GM11168 (cell line): ENCODE measurements around the gene AUTS2.

ENCODE experiments used
- in situ Hi-C: fragments of 300-500 bp; cut with MboI; formaldehyde crosslinking; loops from one replicate; pipeline ENCODE4 v1.12.0; 2022; ENCODE audit warnings: low sequenced_read_pairs; ENCODE audit not compliant: unreplicated experiment

Gene AUTS2

GRCh38 chr7:70178211-70178610 is 579.9 kb downstream of the AUTS2 start:
- in situ Hi-C loops = no loop called here

- in situ Hi-C loops = no loop called here
These were observed 580.5 kb downstream of the AUTS2 start for GRCh38 chr7:70178787-70179186.

- in situ Hi-C loops = no loop called here
These were observed 584.2 kb downstream of the AUTS2 start for GRCh38 chr7:70182521-70182920.

- in situ Hi-C loops = no loop called here
These were observed 585.0 kb downstream of the AUTS2 start for GRCh38 chr7:70183278-70183677.

- in situ Hi-C loops = no loop called here
These were observed 590.8 kb downstream of the AUTS2 start for GRCh38 chr7:70188901-70189650.

- in situ Hi-C loops = no loop called here
These were observed 591.5 kb downstream of the AUTS2 start for GRCh38 chr7:70189776-70190175.

- in situ Hi-C loops = no loop called here
These were observed 592.0 kb downstream of the AUTS2 start for GRCh38 chr7:70190281-70190680.

- in situ Hi-C loops = no loop called here
These were observed 595.2 kb downstream of the AUTS2 start for GRCh38 chr7:70193514-70193913.

GRCh38 chr7:70208236-70209063 is 610.2 kb downstream of the AUTS2 start:
- in situ Hi-C loops = no loop called here

GRCh38 chr7:70210200-70210935 is 612.1 kb downstream of the AUTS2 start:
- in situ Hi-C loops = no loop called here

- in situ Hi-C loops = no loop called here
These were observed 612.6 kb downstream of the AUTS2 start for GRCh38 chr7:70210936-70211310.

GRCh38 chr7:70212281-70212680 is 614.0 kb downstream of the AUTS2 start:
- in situ Hi-C loops = no loop called here

- in situ Hi-C loops = no loop called here
These were observed 615.8 kb downstream of the AUTS2 start for GRCh38 chr7:70214071-70214470.

- in situ Hi-C loops = no loop called here
These were observed 617.2 kb downstream of the AUTS2 start for GRCh38 chr7:70215491-70215890.

GRCh38 chr7:70217571-70217970 is 619.3 kb downstream of the AUTS2 start:
- in situ Hi-C loops = no loop called here

GRCh38 chr7:70218006-70218405 is 619.7 kb downstream of the AUTS2 start:
- in situ Hi-C loops = no loop called here

GRCh38 chr7:70219061-70219460 is 620.8 kb downstream of the AUTS2 start:
- in situ Hi-C loops = no loop called here

GRCh38 chr7:70229242-70229641 is 631.0 kb downstream of the AUTS2 start:
- in situ Hi-C loops = no loop called here

GRCh38 chr7:70230761-70231160 is 632.5 kb downstream of the AUTS2 start:
- in situ Hi-C loops = no loop called here

GRCh38 chr7:70233776-70234175 is 635.5 kb downstream of the AUTS2 start:
- in situ Hi-C loops = no loop called here

GRCh38 chr7:70237256-70237655 is 639.0 kb downstream of the AUTS2 start:
- in situ Hi-C loops = no loop called here
